Endothelial cell (in vitro differentiated cells): ENCODE results near the gene POTEB. TPM values are rescaled to one million over a fixed set of nuclear protein-coding genes. Genes with fewer than 3 reads are reported as not detected.
A peak's percentile ranks its signal among the peaks of the same experiment; 100 is the strongest.
"Not testable (repeated sequence)": the region's sequence is repeated elsewhere in the genome, so short reads cannot be mapped to it uniquely, and the experiment has no call there.

Experiments
- DNase-seq: peaks from one replicate; pipeline ENCODE4 v3.0.0; 2021; ENCODE audit warnings: low spot score
- H3K27ac Mint-ChIP-seq: one replicate; pipeline ENCODE4 v1.8.0; 2021; ENCODE audit warnings: mixed read lengths, inconsistent platforms; ENCODE audit not compliant: unreplicated experiment
- H3K27me3 Mint-ChIP-seq: one replicate; pipeline ENCODE4 v1.8.0; 2021; ENCODE audit warnings: mild to moderate bottlenecking, moderate library complexity, mixed read lengths, inconsistent platforms; ENCODE audit not compliant: unreplicated experiment
- H3K36me3 Mint-ChIP-seq: one replicate; pipeline ENCODE4 v1.8.0; 2021; ENCODE audit warnings: mild to moderate bottlenecking, low read depth, mixed read lengths, inconsistent platforms; ENCODE audit not compliant: unreplicated experiment
- H3K4me1 Mint-ChIP-seq: one replicate; pipeline ENCODE4 v1.8.0; 2021; ENCODE audit warnings: mild to moderate bottlenecking, mixed read lengths, inconsistent platforms; ENCODE audit not compliant: unreplicated experiment
- H3K4me3 Mint-ChIP-seq: one replicate; pipeline ENCODE4 v1.8.0; 2021; ENCODE audit warnings: mild to moderate bottlenecking, mixed read lengths, inconsistent platforms; ENCODE audit not compliant: unreplicated experiment
- H3K9me3 Mint-ChIP-seq: one replicate; pipeline ENCODE4 v1.8.0; 2021; ENCODE audit warnings: mixed read lengths, inconsistent platforms; ENCODE audit not compliant: unreplicated experiment
- long read RNA-seq: library from polyadenylated mRNA; unstranded; transcript quantifications from one replicate; pipeline ENCODE4 v2.0.0, GENCODE V29; 2020; ENCODE audit not compliant: unreplicated experiment
- microRNA-seq: library from miRNA; unstranded; fragments of <30 nt; microRNA quantifications from one replicate; pipeline ENCODE4, GENCODE V29; 2020; ENCODE audit not compliant: unreplicated experiment
- total RNA-seq: library from RNA; stranded (reverse); fragmentation: NEBNext Ultra II Directional; extraction: Animal tissue kit (Norgen Biotek cat#: 25700); gene quantifications from one replicate; pipeline ENCODE4 v1.2.1, GENCODE V29; 2021; ENCODE audit not compliant: unreplicated experiment

POTEB gene
- total RNA-seq = not detected
- long read RNA-seq = 0 reads

- H3K27ac Mint-ChIP-seq, H3K27me3 Mint-ChIP-seq, H3K36me3 Mint-ChIP-seq, H3K9me3 Mint-ChIP-seq, H3K4me1 Mint-ChIP-seq, DNase-seq, H3K4me3 Mint-ChIP-seq: not testable (repeated sequence)
Observed at GRCh38 chr15:21877635-21878034, at the start of gene POTEB. POTEB (minus strand) TSS chr15:21877735; CDS start chr15:21877246, 489 bp downstream.

GRCh38 chr15:21890955-21891354 is 13.4 kb upstream of the POTEB start:
- not testable (repeated sequence) for H3K27me3 Mint-ChIP-seq, H3K36me3 Mint-ChIP-seq, H3K4me1 Mint-ChIP-seq, DNase-seq, H3K4me3 Mint-ChIP-seq, H3K9me3 Mint-ChIP-seq, H3K27ac Mint-ChIP-seq

DNA sequence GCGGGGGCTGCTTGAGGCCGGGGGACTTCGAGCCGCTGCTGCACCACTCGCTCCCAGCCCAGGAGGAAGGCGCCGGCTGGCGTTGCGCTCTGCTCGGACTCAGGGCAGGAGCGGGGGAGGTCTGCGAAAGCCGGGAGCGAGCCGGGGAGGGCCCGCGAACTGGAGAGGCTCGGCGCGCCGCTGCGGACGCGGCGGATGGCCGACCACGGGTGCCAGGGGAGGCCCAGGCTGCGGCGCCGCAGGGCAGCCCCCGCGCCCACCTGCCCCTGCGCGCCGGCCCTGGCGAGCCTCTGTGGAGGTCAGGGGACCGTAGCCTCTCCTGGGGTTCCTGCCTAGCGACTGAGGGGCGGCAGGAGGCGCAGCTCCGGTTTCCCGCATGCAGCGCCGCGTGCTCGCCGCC is 12.0 kb upstream of the POTEB start:
- H3K27ac Mint-ChIP-seq, H3K9me3 Mint-ChIP-seq, H3K4me3 Mint-ChIP-seq, H3K4me1 Mint-ChIP-seq, DNase-seq, H3K27me3 Mint-ChIP-seq, H3K36me3 Mint-ChIP-seq: not testable (repeated sequence)

DNA sequence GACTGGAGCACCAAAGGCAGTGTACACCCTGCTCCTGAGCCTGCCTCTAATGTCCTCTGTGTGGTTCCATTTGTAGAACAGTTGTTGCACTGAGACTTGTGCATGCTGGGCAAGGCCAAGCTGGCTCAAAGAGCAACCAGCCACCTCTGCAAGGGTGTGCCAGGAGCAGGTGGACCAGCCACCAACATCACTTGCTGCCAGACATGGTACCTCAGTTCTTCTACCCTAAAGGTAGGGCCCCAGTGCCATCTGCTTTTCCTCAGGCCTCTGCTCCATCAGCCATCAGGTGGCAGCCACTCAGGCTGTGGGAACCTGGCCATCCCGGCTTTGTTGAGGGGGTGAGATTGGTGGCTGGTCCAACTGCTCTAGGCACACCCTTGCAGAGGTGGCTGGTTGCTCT is 38.7 kb downstream of the POTEB start:
- not testable (repeated sequence) for H3K9me3 Mint-ChIP-seq, H3K27me3 Mint-ChIP-seq, H3K4me3 Mint-ChIP-seq, H3K27ac Mint-ChIP-seq, H3K36me3 Mint-ChIP-seq, H3K4me1 Mint-ChIP-seq
- peak; percentile 0 for DNase-seq

Small RNA genes within 50 kb of the gene (microRNA-seq; reads per million reads assigned to microRNA genes)
- gene MIR3118-4 = not detected

Other genes with a start within 250 kb of the POTEB start
- not detected for gene OR4M2, start 202.8 kb upstream of the POTEB start, total RNA-seq